Measurements from ENCODE around the gene ADGRL3.

- no peak for TF ChIP-seq ZNF324 (tag by site-specific recombination; IDR thresholded peaks at IDR 0.05)
- TF ChIP-seq, protein P1, sequence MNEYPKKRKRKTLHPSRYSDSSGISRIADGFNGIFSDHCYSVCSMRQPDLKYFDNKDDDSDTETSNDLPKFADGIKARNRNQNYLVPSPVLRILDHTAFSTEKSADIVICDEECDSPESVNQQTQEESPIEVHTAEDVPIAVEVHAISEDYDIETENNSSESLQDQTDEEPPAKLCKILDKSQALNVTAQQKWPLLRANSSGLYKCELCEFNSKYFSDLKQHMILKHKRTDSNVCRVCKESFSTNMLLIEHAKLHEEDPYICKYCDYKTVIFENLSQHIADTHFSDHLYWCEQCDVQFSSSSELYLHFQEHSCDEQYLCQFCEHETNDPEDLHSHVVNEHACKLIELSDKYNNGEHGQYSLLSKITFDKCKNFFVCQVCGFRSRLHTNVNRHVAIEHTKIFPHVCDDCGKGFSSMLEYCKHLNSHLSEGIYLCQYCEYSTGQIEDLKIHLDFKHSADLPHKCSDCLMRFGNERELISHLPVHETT (tag by site-specific recombination; IDR thresholded peaks at IDR 0.05), result no peak
- TF ChIP-seq ZNF76 (tag by site-specific recombination; IDR thresholded peaks at IDR 0.05; ENCODE audit: borderline replicate concordance, low read depth), result no peak
Observed at GRCh38 chr4:61405307-61405706, 205.2 kb downstream of the ADGRL3 start.

All from HEK293 (cell line).